OCI-LY1 (cell line): Measurements from ENCODE around the gene TENM4.

Source experiments
- H2AFZ ChIP-seq: fragments of 200-600 bp; sonication (generic), shearing (Covaris generic); 2 replicates; pipeline ENCODE4 v1.6.0; 2014; ENCODE audit warnings: antibody characterized with exemption, mild to moderate bottlenecking, low read length
- H3F3A ChIP-seq: fragments of 200-600 bp; sonication (generic), shearing (Covaris generic); 2 replicates; pipeline ENCODE4 v1.6.0; 2014; ENCODE audit warnings: mild to moderate bottlenecking, antibody characterized with exemption, low read length, moderate library complexity; ENCODE audit not compliant: insufficient read depth
- H3K27ac ChIP-seq: fragments of 200-600 bp; sonication (generic); 2 replicates; pipeline ENCODE4 v1.5.1; 2014; ENCODE audit warnings: low read length, mixed run types, mild to moderate bottlenecking, low read depth; ENCODE audit not compliant: poor library complexity, severe bottlenecking
- H3K27me3 ChIP-seq: fragments of 200-600 bp; sonication (generic); 2 replicates; pipeline ENCODE4 v1.6.0; 2014; ENCODE audit warnings: antibody characterized with exemption, mild to moderate bottlenecking, low read length, moderate library complexity; ENCODE audit not compliant: insufficient read depth
- H3K36me3 ChIP-seq: fragments of 200-600 bp; sonication (generic); 2 replicates; pipeline ENCODE4 v1.6.1; 2014; ENCODE audit warnings: mild to moderate bottlenecking, antibody characterized with exemption, low read length, moderate library complexity, mixed read lengths; ENCODE audit not compliant: insufficient read depth
- H3K4me1 ChIP-seq: fragments of 200-600 bp; sonication (generic); 2 replicates; pipeline ENCODE4 v1.5.1; 2014; ENCODE audit warnings: mild to moderate bottlenecking, low read length, moderate library complexity; ENCODE audit not compliant: insufficient read depth, severe bottlenecking
- H3K4me2 ChIP-seq: fragments of 200-600 bp; sonication (generic), shearing (Covaris generic); 2 replicates; pipeline ENCODE4 v1.6.1; 2014; ENCODE audit warnings: low read length
- H3K4me3 ChIP-seq: fragments of 200-600 bp; sonication (generic); 2 replicates; pipeline ENCODE4 v1.5.1; 2014; ENCODE audit warnings: low read length, low read depth, mild to moderate bottlenecking, mixed read lengths; ENCODE audit not compliant: poor library complexity, severe bottlenecking
- H3K79me2 ChIP-seq: fragments of 200-600 bp; shearing (Covaris generic); 2 replicates; pipeline ENCODE4 v1.6.1; 2016; ENCODE audit warnings: mixed run types, low read length, mixed read lengths; ENCODE audit not compliant: insufficient read depth
- H3K9ac ChIP-seq: fragments of 200-600 bp; sonication (generic), shearing (Covaris generic); 2 replicates; pipeline ENCODE4 v1.6.1; 2014; ENCODE audit warnings: mild to moderate bottlenecking, low read length, mixed read lengths
- H3K9me2 ChIP-seq: fragments of 200-600 bp; sonication (generic), shearing (Covaris generic); 2 replicates; pipeline ENCODE4 v1.6.1; 2014; ENCODE audit warnings: low read depth, mild to moderate bottlenecking, low read length, mixed read lengths
- H3K9me3 ChIP-seq: fragments of 200-600 bp; shearing (Covaris generic); 2 replicates; pipeline ENCODE4 v1.6.1; 2014; ENCODE audit warnings: low read length, mixed read lengths
- H4K20me1 ChIP-seq: fragments of 200-600 bp; sonication (generic), shearing (Covaris generic); 2 replicates; pipeline ENCODE4 v1.6.0; 2016; ENCODE audit warnings: mild to moderate bottlenecking, low read length; ENCODE audit not compliant: insufficient read depth
- EZH2 ChIP-seq: fragments of 200-600 bp; sonication (generic), shearing (Covaris generic); IDR thresholded peaks from 2 replicates; pipeline ENCODE4 v1.8.0; 2017; ENCODE audit warnings: borderline replicate concordance, mixed run types, mild to moderate bottlenecking, antibody characterized with exemption, low read length, moderate library complexity, mixed read lengths
- TF ChIP-seq, protein P1 (sequence below): fragments of 200-600 bp; sonication (generic), shearing (Covaris generic); IDR thresholded peaks from 2 replicates; pipeline ENCODE4 v1.5.1; 2017; ENCODE audit warnings: mild to moderate bottlenecking, antibody characterized with exemption, low read length, moderate library complexity, mixed read lengths

Gene TENM4

DNA sequence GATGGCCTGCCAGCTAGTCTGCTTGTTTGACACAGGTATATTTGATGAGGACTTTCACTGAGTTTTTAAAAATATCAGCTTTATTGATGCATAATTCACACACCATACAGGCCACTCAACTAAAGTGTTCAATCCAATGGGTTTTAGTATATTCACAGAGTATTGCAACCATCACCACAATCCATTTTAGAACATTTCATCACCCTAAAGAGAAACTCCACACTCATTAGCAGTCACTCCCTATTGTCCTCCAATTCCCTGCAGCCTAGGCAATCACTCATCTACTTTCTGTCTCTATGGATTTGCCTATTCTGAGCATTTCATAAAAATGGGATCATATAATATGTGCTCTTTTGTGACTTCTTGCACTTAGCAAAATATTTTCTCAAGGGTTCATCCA is 468.2 kb downstream of the TENM4 start:
- H3K4me2 ChIP-seq = no peak overlapping the region
- H3K27me3 ChIP-seq = no peaks in the 10 kb centered on the region
- H3K9me3 ChIP-seq = no peaks in the 10 kb centered on the region
- H3K36me3 ChIP-seq = no peaks in the 10 kb centered on the region
- H4K20me1 ChIP-seq = no peaks in the 10 kb centered on the region
- no peaks in the 10 kb centered on the region for H3K4me1 ChIP-seq
- no peak for TF ChIP-seq EZH2
- no peaks in the 10 kb centered on the region for H3K9me2 ChIP-seq
- H3K4me3 ChIP-seq = no peak overlapping the region
- no peaks in the 10 kb centered on the region for H3F3A ChIP-seq
- no peak overlapping the region for H3K27ac ChIP-seq
- no peak overlapping the region for H3K9ac ChIP-seq
- no peaks in the 10 kb centered on the region for H3K79me2 ChIP-seq
- no peak overlapping the region for H2AFZ ChIP-seq

- Histone ChIP-seq H3K4me2 (no peak overlapping the region), H3K36me3 (no peaks in the 10 kb centered on the region), H3K9me3 (no peaks in the 10 kb centered on the region), H3K27me3 (no peaks in the 10 kb centered on the region), H3K9me2 (no peaks in the 10 kb centered on the region), H2AFZ (no peak overlapping the region), H3K27ac (no peak overlapping the region), H3K9ac (no peak overlapping the region), H3K4me1 (no peaks in the 10 kb centered on the region), H3F3A (no peaks in the 10 kb centered on the region), H3K4me3 (no peak overlapping the region), H3K79me2 (no peaks in the 10 kb centered on the region), H4K20me1 (no peaks in the 10 kb centered on the region)
- no peak for TF ChIP-seq EZH2
- TF ChIP-seq, protein P1, sequence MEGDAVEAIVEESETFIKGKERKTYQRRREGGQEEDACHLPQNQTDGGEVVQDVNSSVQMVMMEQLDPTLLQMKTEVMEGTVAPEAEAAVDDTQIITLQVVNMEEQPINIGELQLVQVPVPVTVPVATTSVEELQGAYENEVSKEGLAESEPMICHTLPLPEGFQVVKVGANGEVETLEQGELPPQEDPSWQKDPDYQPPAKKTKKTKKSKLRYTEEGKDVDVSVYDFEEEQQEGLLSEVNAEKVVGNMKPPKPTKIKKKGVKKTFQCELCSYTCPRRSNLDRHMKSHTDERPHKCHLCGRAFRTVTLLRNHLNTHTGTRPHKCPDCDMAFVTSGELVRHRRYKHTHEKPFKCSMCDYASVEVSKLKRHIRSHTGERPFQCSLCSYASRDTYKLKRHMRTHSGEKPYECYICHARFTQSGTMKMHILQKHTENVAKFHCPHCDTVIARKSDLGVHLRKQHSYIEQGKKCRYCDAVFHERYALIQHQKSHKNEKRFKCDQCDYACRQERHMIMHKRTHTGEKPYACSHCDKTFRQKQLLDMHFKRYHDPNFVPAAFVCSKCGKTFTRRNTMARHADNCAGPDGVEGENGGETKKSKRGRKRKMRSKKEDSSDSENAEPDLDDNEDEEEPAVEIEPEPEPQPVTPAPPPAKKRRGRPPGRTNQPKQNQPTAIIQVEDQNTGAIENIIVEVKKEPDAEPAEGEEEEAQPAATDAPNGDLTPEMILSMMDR = no peak
Measured at GRCh38 chr11:78972177-78972576, 468.7 kb downstream of the TENM4 start.

- no peaks in the 10 kb centered on the region for H3K36me3 ChIP-seq
- H3K27me3 ChIP-seq = no peaks in the 10 kb centered on the region
- TF ChIP-seq, protein P1 = no peak
- no peak for TF ChIP-seq EZH2
- no peaks in the 10 kb centered on the region for H3K9me2 ChIP-seq
- H4K20me1 ChIP-seq = no peaks in the 10 kb centered on the region
- H2AFZ ChIP-seq = no peak overlapping the region
- H3K4me2 ChIP-seq = no peak overlapping the region
- no peak overlapping the region for H3K4me3 ChIP-seq
- H3K79me2 ChIP-seq = no peaks in the 10 kb centered on the region
- H3K9me3 ChIP-seq = no peaks in the 10 kb centered on the region
- H3K9ac ChIP-seq = no peak overlapping the region
- H3K4me1 ChIP-seq = no peaks in the 10 kb centered on the region
- H3F3A ChIP-seq = no peaks in the 10 kb centered on the region
- H3K27ac ChIP-seq = no peak overlapping the region
Measured at GRCh38 chr11:78967811-78968210, 473.0 kb downstream of the TENM4 start.

- no peaks in the 10 kb centered on the region for H3K36me3 ChIP-seq
- H4K20me1 ChIP-seq = no peaks in the 10 kb centered on the region
- H3K9me3 ChIP-seq = no peaks in the 10 kb centered on the region
- H3K9ac ChIP-seq = no peak overlapping the region
- TF ChIP-seq, protein P1 = no peak
- TF ChIP-seq EZH2 = no peak
- no peaks in the 10 kb centered on the region for H3K27me3 ChIP-seq
- H3K4me2 ChIP-seq = no peak overlapping the region
- no peaks in the 10 kb centered on the region for H3K4me1 ChIP-seq
- H3K9me2 ChIP-seq = no peaks in the 10 kb centered on the region
- H3K4me3 ChIP-seq = no peak overlapping the region
- no peaks in the 10 kb centered on the region for H3F3A ChIP-seq
- H3K79me2 ChIP-seq = no peaks in the 10 kb centered on the region
- no peak overlapping the region for H3K27ac ChIP-seq
- H2AFZ ChIP-seq = no peak overlapping the region
Measured at GRCh38 chr11:78965432-78965831, 475.4 kb downstream of the TENM4 start.
